H1 (cell line): ENCODE results near the gene GLIPR2. TPM values are rescaled to one million over a fixed set of nuclear protein-coding genes. Genes with fewer than 3 reads are reported as not detected.
A peak's percentile ranks its signal among the peaks of the same experiment; 100 is the strongest.

Source experiments
- CHD7 ChIP-seq: fragments of 300-600 bp; sonication (generic); IDR thresholded peaks from 2 replicates; pipeline ENCODE4 v1.7.1; 2012; ENCODE audit warnings: low read length, moderate library complexity, mild to moderate bottlenecking, inconsistent platforms; ENCODE audit not compliant: insufficient replicate concordance
- CTCF ChIP-seq, 3 experiments: IDR thresholded peaks; 1 replicate in 2 of 3; 2 replicates in 1 of 3; pipeline versions ENCODE4 v1.5.1 to v1.6.1; 2011; ENCODE audit warnings: low read length in 3 of 3, mild to moderate bottlenecking in 3 of 3, inconsistent platforms in 2 of 3, low read depth in 1 of 3, moderate library complexity in 1 of 3; ENCODE audit not compliant: insufficient read depth in 1 of 3; ENCODE audit errors: control extremely low read depth in 1 of 3
- RAD21 ChIP-seq, 2 experiments: IDR thresholded peaks in 1 of 2; conservative IDR thresholded peaks in 1 of 2; 2 replicates each; pipeline ENCODE4 v1.6.1; 2011; ENCODE audit warnings: low read depth in 2 of 2, low read length in 2 of 2, improper control_type of control experiment in 1 of 2, inconsistent platforms in 1 of 2, mild to moderate bottlenecking in 1 of 2, moderate library complexity in 1 of 2
- TBP ChIP-seq: IDR thresholded peaks from 2 replicates; pipeline ENCODE4 v1.6.1; 2011; ENCODE audit warnings: low read depth, low read length, improper control_type of control experiment
- polyA plus RNA-seq, 7 experiments: library from polyadenylated mRNA; depleted of rRNA in 3 of 7; stranded (reverse) in 5 of 7; unstranded in 2 of 7; fragments of >200 nt in 5 of 7; fragments of 200-250 nt in 2 of 7; gene quantifications; 1 replicate in 5 of 7; 2 replicates in 1 of 7; 4 replicates in 1 of 7; pipeline versions ENCODE4 v1.2.1 to v1.2.3, GENCODE V29; 2011 to 2013; ENCODE audit warnings: missing spikeins in 2 of 7, mixed read lengths in 2 of 7
- total RNA-seq: library from RNA; stranded (reverse); fragmentation: NEBNext Ultra II Directional; extraction: Animal tissue kit (Norgen Biotek cat#: 25700); gene quantifications from 2 replicates; pipeline ENCODE4 v1.2.1, GENCODE V29; 2021

The GLIPR2 gene
- total and polyA plus RNA-seq, 2 of the 8 experiments (the other 6 are each of a cell fraction or from before 2014, with no cell fraction given), result 7.9 to 12.0 TPM

GRCh38 chr9:36100532-36100931 lies 36.0 kb upstream of the GLIPR2 start (continued):
- TF ChIP-seq CHD7, result peak; percentile 44
- TF ChIP-seq RAD21 (IDR thresholded peaks at IDR 0.05 in 1 of 2, conservative IDR thresholded peaks at IDR 0.05 in 1 of 2; ENCODE audit: low read depth in 2 of 2, low read length in 2 of 2), result peak in 1 of 2 experiments; percentile 28; a peak in 2 of 4 replicates
- peak; percentile 34; the same call in 1 of the 2 replicates for TF ChIP-seq TBP
- peak in 2 of 3 experiments; percentile 34 to 37; a peak in 2 of 4 replicates for TF ChIP-seq CTCF (IDR thresholded peaks at IDR 0.05; ENCODE audit: control extremely low read depth in 1 of 3, insufficient read depth in 1 of 3, low read depth in 1 of 3, low read length in 3 of 3)
